C4-2B (cell line): ENCODE data around the gene C10orf95.

ENCODE experiments used
- H3K27ac ChIP-seq: fragments of 450-650 bp; 2 replicates; pipeline ENCODE4 v1.5.1; 2017
- CTCF ChIP-seq: fragments of 450-650 bp; conservative IDR thresholded peaks from 2 replicates; pipeline ENCODE4 v1.5.1; 2017; ENCODE audit warnings: mild to moderate bottlenecking
- ZFX ChIP-seq: fragments of 450-650 bp; IDR thresholded peaks from 2 replicates; pipeline ENCODE4 v1.6.1; 2017

The C10orf95 gene

DNA sequence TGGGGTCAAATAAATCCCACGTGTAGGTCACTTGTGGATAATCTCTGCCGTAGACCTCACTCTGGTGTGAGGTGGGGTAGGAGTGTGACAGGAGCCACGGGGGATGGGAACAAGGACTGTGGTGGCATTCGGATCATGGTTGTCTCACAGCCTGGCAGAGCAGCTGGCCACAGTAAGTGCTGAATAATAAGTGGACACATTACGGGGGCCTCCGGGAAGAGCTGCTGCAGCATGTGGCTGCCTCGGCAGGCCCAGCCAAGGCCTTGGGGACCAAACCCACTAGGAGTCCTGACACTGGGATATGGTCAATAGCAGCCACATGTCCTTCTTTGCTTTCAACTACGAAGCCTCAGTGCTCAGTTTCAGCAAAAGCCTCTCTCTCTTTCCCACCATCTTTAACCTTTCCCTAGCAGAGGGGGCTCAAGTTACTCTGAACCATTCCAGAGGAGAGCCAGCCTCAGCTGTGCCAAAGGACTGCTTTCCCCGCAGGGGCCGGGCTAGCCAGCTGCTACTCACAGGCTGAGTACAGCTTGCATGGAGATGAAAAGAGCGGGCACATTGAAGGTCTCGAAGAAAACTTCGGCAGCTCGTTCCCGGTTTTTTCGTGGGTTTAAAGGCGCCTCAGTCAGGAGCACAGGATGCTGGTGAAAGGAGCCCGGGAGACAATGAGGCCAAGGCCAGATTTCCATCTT, 33.9 kb upstream of the C10orf95 start:
- TF ChIP-seq ZFX (no peak), CTCF (no peak)
- no peak overlapping the region for H3K27ac ChIP-seq

GRCh38 chr10:102484021-102484420, 32.7 kb upstream of the C10orf95 start:
- H3K27ac ChIP-seq = no peak overlapping the region
- no peak for TF ChIP-seq CTCF
- no peak for TF ChIP-seq ZFX

GRCh38 chr10:102480396-102480795, 29.1 kb upstream of the C10orf95 start:
- TF ChIP-seq ZFX (no peak), CTCF (no peak)
- H3K27ac ChIP-seq = no peak overlapping the region

DNA sequence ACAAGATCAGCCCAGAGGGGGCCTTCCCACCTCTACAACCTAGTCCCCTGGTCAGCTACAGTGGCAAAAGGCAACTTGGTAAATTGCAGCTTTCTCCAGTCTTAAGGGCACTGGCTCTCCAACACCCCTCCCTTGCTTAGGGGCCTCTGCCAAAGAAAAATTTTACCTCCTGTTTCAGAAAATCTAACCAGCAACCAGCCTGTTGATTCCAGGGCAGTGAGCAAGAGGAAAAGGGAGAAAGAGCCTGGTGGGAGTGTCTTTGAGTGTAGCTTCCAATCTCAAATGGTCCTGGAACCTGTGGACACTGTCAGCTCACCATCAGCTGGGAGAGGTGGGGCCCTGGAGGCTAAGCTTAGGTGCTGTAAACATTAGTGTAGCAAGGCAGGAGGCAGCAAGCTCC, 28.3 kb upstream of the C10orf95 start:
- TF ChIP-seq ZFX (no peak), CTCF (no peak)

GRCh38 chr10:102476466-102477141, 25.3 kb upstream of the C10orf95 start:
- no peak overlapping the region for H3K27ac ChIP-seq
- TF ChIP-seq ZFX = no peak
- TF ChIP-seq CTCF = no peak

More for the DNA sequence above, 28.3 kb upstream of the C10orf95 start:
- no peak overlapping the region for H3K27ac ChIP-seq

- TF ChIP-seq CTCF (no peak), ZFX (no peak)
- no peak overlapping the region for H3K27ac ChIP-seq
Observed at GRCh38 chr10:102475451-102476040, 24.2 kb upstream of the C10orf95 start.
